MCF 10A (cell line): Measurements from ENCODE around the gene SMC1B. TPM values are rescaled to one million over a fixed set of nuclear protein-coding genes. Genes with fewer than 3 reads are reported as not detected.
"Not testable (repeated sequence)": the region's sequence is repeated elsewhere in the genome, so short reads cannot be mapped to it uniquely, and the experiment has no call there.

Source experiments
- BruUV-seq: library from RNA; stranded (reverse); fragments of 400-500 nt; replicated peaks from 2 replicates; lab custom pipeline; 2021; lab: Mats Ljungman, UMichigan
- CTCF ChIA-PET: fragments of 300-600 bp; sonication (Branson Sonifier 250); formaldehyde crosslinking; extraction: SDS; loops from one replicate; lab custom pipeline; 2021; ENCODE audit warnings: antibody characterized with exemption, inconsistent platforms; lab: Yijun Ruan, JAX
- POLR2A ChIA-PET: fragments of 300-600, 350-650 bp; sonication (Branson Sonifier 250); formaldehyde crosslinking; extraction: SDS; loops from one replicate; lab custom pipeline; 2020; ENCODE audit warnings: antibody characterized with exemption, inconsistent platforms; lab: Yijun Ruan, JAX
- DNase-seq: peaks from one replicate; pipeline ENCODE4 v3.0.0-alpha.2; 2018; ENCODE audit not compliant: unreplicated experiment
- H3K27ac Mint-ChIP-seq: one replicate; pipeline ENCODE4 v1.8.0; 2022; ENCODE audit warnings: mild to moderate bottlenecking, low read depth, mixed read lengths; ENCODE audit not compliant: unreplicated experiment
- H3K27me3 Mint-ChIP-seq: one replicate; pipeline ENCODE4 v1.8.0; 2022; ENCODE audit warnings: mixed read lengths; ENCODE audit not compliant: insufficient read depth, unreplicated experiment
- H3K36me3 Mint-ChIP-seq: one replicate; pipeline ENCODE4 v1.8.0; 2022; ENCODE audit warnings: mild to moderate bottlenecking, moderate library complexity, mixed read lengths; ENCODE audit not compliant: insufficient read depth, unreplicated experiment
- H3K4me1 Mint-ChIP-seq: one replicate; pipeline ENCODE4 v1.8.0; 2022; ENCODE audit warnings: mixed read lengths; ENCODE audit not compliant: insufficient read depth, unreplicated experiment
- H3K4me3 Mint-ChIP-seq: one replicate; pipeline ENCODE4 v1.8.0; 2022; ENCODE audit warnings: mild to moderate bottlenecking, moderate library complexity, mixed read lengths; ENCODE audit not compliant: unreplicated experiment
- H3K9me3 Mint-ChIP-seq: one replicate; pipeline ENCODE4 v1.8.0; 2022; ENCODE audit warnings: mixed read lengths; ENCODE audit not compliant: unreplicated experiment
- CTCF ChIP-seq: fragments of 200-600 bp; IDR thresholded peaks from one replicate; pipeline ENCODE4 v1.8.0; 2022; ENCODE audit warnings: antibody characterized with exemption, mild to moderate bottlenecking; ENCODE audit not compliant: unreplicated experiment
- intact Hi-C: fragments of 100-400 bp; cut with micrococcal nuclease; formaldehyde crosslinking; loops from 2 replicates; pipeline ENCODE4 v1.14.1; 2022
- total RNA-seq: library from RNA; stranded (reverse); gene quantifications from 2 replicates; pipeline ENCODE4 v1.2.3, GENCODE V29; 2022

The SMC1B gene
- total RNA-seq, 1 experiment from 2014 or later, result not detected

- Mint-ChIP-seq H3K27ac (no peak overlapping the region), H3K9me3 (no peaks in the 10 kb centered on the region), H3K4me1 (peaks cover 19% of the 10 kb centered on the region), H3K27me3 (no peaks in the 10 kb centered on the region), H3K36me3 (no peaks in the 10 kb centered on the region), H3K4me3 (no peak overlapping the region)
- DNase-seq, result no peak
- intact Hi-C loops, result no loop called here
- ChIA-PET POLR2A (no interaction called here), CTCF (interaction anchor here (0.8 to 10.5 kb wide), 5 partner anchors 11 to 170 kb away, joined by 3 to 142 read pairs (median 4); no protein-coding TSS in a partner anchor)
- TF ChIP-seq CTCF, result no peak
- BruUV-seq, result no TSS peak
These were observed 24.9 kb upstream of the SMC1B start for GRCh38 chr22:45438336-45438735.

- H3K27me3 Mint-ChIP-seq, H3K4me3 Mint-ChIP-seq, H3K9me3 Mint-ChIP-seq, H3K27ac Mint-ChIP-seq, H3K36me3 Mint-ChIP-seq, DNase-seq, intact Hi-C loops, BruUV-seq: not testable (repeated sequence)
- ChIA-PET POLR2A (interaction anchor here (0.7 to 1.5 kb wide), 2 partner anchors 33 to 117 kb away, joined by 3 to 6 read pairs; no protein-coding TSS in a partner anchor), CTCF (interaction anchor here (0.8 to 10.5 kb wide), 7 partner anchors 18 to 168 kb away, joined by 3 to 142 read pairs (median 4); no protein-coding TSS in a partner anchor)
- peaks cover 19% of the 10 kb centered on the region for H3K4me1 Mint-ChIP-seq
These were observed 23.6 kb upstream of the SMC1B start for GRCh38 chr22:45436871-45437517.

DNA sequence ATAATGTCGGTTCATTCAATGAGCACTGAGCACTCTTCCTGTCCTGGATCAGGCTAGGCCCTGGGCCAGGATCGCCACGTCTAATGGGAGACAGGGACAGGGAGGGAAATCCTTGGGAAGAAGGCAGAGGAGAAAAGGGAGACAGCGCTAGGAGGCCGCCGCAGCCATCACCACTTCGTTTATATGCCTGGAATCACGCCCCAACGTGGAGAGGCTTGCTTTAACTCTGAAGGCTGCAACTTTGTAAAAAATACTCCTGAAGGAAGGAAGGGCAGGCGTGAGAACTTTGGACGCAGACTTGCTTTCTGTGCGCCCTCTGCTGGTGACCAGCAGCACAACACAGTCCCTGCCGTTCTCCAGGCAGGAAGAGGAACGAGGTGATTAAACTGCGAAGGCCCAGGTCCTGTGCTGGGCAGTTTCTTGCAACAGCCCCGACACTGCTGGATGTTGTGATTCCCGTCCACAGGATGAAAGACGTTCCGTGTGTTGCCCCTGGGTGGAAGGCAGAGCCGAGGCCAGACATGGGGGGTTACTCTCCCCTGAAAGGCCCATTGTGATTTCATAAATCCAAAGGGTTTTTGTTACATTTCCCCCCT lies 22.2 kb upstream of the SMC1B start:
- Mint-ChIP-seq H3K4me3 (no peak overlapping the region), H3K9me3 (no peaks in the 10 kb centered on the region), H3K27ac (peak overlapping the region; percentile 39), H3K27me3 (no peaks in the 10 kb centered on the region), H3K36me3 (no peaks in the 10 kb centered on the region), H3K4me1 (peaks cover 11% of the 10 kb centered on the region)
- ChIA-PET POLR2A (interaction anchor here (0.9 kb wide), 1 partner anchor 34 kb away, joined by 3 read pairs; no protein-coding TSS in a partner anchor), CTCF (interaction anchor here (0.6 to 10.5 kb wide), 10 partner anchors 12 to 346 kb away, joined by 3 to 142 read pairs (median 4); no protein-coding TSS in a partner anchor)
- DNase-seq, result peak; percentile 85
- intact Hi-C loops, result loop anchor here (1.0 kb wide), 2 partner anchors 166 to 333 kb away; no protein-coding TSS in a partner anchor
- peak; percentile 92 for TF ChIP-seq CTCF
- no TSS peak for BruUV-seq

DNA sequence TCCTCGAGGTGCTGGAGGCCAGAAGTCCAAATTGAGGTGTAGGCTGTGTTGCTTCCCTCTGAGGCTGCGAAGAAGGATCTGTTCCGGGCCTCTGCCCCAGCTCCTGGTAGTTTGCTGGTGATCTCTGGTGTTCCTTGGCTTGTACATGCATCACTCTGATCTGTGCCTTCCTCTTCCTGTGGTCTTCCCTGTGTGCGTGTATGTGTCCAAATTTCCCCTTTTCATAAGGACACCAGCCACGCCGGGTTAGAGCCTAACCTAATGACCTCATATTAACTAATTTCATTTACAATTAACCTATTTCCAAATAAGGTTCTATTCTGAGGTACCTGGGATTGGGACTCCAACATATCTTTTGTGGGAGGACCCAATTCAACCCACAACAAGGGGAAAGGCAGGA lies 21.6 kb upstream of the SMC1B start:
- BruUV-seq, result no TSS peak
- CTCF ChIA-PET, result interaction anchor here (0.6 to 1.4 kb wide), 4 partner anchors 83 to 166 kb away, joined by 3 to 10 read pairs (median 4); no protein-coding TSS in a partner anchor
- intact Hi-C loops, result loop anchor here (1.0 kb wide), 2 partner anchors 166 to 333 kb away; no protein-coding TSS in a partner anchor
- Mint-ChIP-seq H3K27me3 (no peaks in the 10 kb centered on the region), H3K36me3 (no peaks in the 10 kb centered on the region), H3K4me3 (no peak overlapping the region), H3K9me3 (no peaks in the 10 kb centered on the region), H3K27ac (no peak overlapping the region), H3K4me1 (peaks cover 10% of the 10 kb centered on the region)
- POLR2A ChIA-PET, result interaction anchor here (0.6 kb wide), 1 partner anchor 147 kb away, joined by 3 read pairs; no protein-coding TSS in a partner anchor
- no peak for DNase-seq
- TF ChIP-seq CTCF, result no peak
